Aorta (tissue), 5 donors: ENCODE results near the gene RNH1. TPM values are rescaled to one million over a fixed set of nuclear protein-coding genes. Genes with fewer than 3 reads are reported as not detected.

ENCODE experiments used
- ATAC-seq: fragments of 200-7000 bp; cut with Tn5 transposase; one replicate; pipeline ENCODE4 v1.9.1; 2022; ENCODE audit warnings: moderate library complexity; ENCODE audit not compliant: low FRiP score
- DNase-seq, 2 donors: peaks; one replicate each; pipeline ENCODE4 v3.0.0-alpha.2; 2020
- H3K27ac ChIP-seq, 2 donors: one replicate each; pipeline ENCODE4 v1.5.1; 2013; ENCODE audit warnings: low read length in 2 of 2, mild to moderate bottlenecking in 2 of 2, moderate library complexity in 2 of 2, control low read depth in 1 of 2, inconsistent platforms in 1 of 2, low read depth in 1 of 2
- H3K27me3 ChIP-seq, 2 donors: one replicate each; pipeline ENCODE4 v1.6.1; 2013; ENCODE audit warnings: control low read depth in 1 of 2, low read length in 1 of 2, mild to moderate bottlenecking in 1 of 2, moderate library complexity in 1 of 2; ENCODE audit not compliant: insufficient read depth in 2 of 2, control insufficient read depth in 1 of 2
- H3K36me3 ChIP-seq, 2 donors: one replicate each; pipeline ENCODE4 v1.6.1; 2013; ENCODE audit warnings: control low read depth in 1 of 2, low read length in 1 of 2, mild to moderate bottlenecking in 1 of 2; ENCODE audit not compliant: insufficient read depth in 2 of 2, control insufficient read depth in 1 of 2
- H3K4me1 ChIP-seq, 2 donors: one replicate each; pipeline ENCODE4 v1.6.1; 2013; ENCODE audit warnings: low read length in 2 of 2, control low read depth in 1 of 2, mild to moderate bottlenecking in 1 of 2, moderate library complexity in 1 of 2; ENCODE audit not compliant: insufficient read depth in 2 of 2, control insufficient read depth in 1 of 2
- H3K4me3 ChIP-seq, 2 donors: one replicate each; pipeline ENCODE4 v1.5.1; 2013; ENCODE audit warnings: low read length in 2 of 2, control low read depth in 1 of 2, mild to moderate bottlenecking in 1 of 2
- H3K9me3 ChIP-seq: one replicate; pipeline ENCODE4 v1.6.1; 2013; ENCODE audit warnings: mild to moderate bottlenecking, low read length; ENCODE audit not compliant: control insufficient read depth
- WGBS, 2 donors: extraction: QIAGEN DNeasy Blood & Tissue Kit; methylation state at CpG; one replicate each; pipeline ENCODE4 v1.1.7; 2013; 5-methylcytosine and 5-hydroxymethylcytosine counted together
- intact Hi-C, 2 donors: fragments of 100-400 bp; cut with DNase I; formaldehyde crosslinking; loops; one replicate each; pipeline versions ENCODE4 v1.14.2 to v1.15.0; 2022
- polyA plus RNA-seq, 2 donors: library from polyadenylated mRNA; stranded (reverse); fragments of 200-250 nt; gene quantifications; one replicate each; pipeline ENCODE4 v1.2.3, GENCODE V29; 2013
- total RNA-seq, 2 donors: library from RNA; stranded (reverse); fragmentation: NEBNext Ultra II Directional; extraction: Animal tissue kit (Norgen Biotek cat#: 25700); gene quantifications; one replicate each; pipeline ENCODE4 v1.2.1, GENCODE V29; 2021
- donor health status: healthy with polysubstance abuse.
- donor health status: Bipolar disorder and iron deficiency.
- donor health status: DM: no; HTN: no; CAD: no.
- donor health status: DM: no; HTN: no; CAD: no.
- donor health status: DM: yes; HTN: yes; CAD: no.

Gene RNH1
- total and polyA plus RNA-seq, 4 donors = 125 to 224 (median 165) TPM

DNA sequence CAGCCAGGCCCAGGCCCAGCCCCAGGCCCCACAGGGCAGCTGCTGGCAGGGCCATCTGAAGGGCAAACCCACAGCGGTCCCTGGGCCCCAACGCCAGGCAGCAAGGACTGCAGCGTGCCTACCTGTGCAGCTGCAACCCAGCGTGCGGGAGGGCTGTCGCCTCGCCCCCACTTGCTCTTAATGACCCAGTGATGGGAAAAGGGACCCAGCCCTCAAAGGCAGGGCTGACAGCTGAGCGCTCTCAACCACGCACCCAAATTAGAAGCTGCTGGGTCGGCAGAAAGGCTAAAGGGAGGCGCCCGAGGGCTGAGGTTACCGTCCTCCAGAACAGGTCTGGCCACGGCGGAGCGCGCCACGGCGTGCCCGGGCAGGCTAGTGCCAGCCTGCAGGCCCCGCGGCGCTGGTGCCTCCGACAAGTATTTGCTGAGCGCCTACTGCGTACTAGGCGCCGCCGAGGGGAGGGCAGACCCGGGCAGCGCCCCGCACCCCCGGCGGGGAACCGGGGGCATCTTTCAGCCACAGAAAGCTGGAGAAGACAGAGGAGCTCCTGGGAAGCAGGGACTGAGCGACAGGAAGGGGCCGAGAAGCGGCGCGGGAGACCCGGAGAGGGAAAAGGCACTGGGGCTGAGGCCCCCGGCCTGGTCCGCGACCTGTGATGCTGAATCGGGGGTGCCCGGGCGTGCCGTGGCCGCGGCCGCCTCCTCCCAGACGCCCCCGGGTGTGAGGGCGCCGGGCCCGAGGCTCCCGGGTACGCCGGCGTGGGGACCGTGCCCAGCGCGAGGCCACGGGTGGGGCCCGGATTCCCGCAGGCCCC, 27.6 kb upstream of the RNH1 start:
- Histone ChIP-seq H3K27me3 (no peaks in the 10 kb centered on the region), H3K4me1 (no peaks in the 10 kb centered on the region), H3K4me3 (peak overlapping the region; percentile 73 to 87), H3K9me3 (no peaks in the 10 kb centered on the region), H3K27ac (no peak overlapping the region), H3K36me3 (no peaks in the 10 kb centered on the region)
- peak; percentile 57 to 80 for DNase-seq
- ATAC-seq = no peak
- 8% methylated on average over 52 to 66 of the region's 66 CpGs for WGBS, 2 donors
- intact Hi-C loops = no loop called here

DNA sequence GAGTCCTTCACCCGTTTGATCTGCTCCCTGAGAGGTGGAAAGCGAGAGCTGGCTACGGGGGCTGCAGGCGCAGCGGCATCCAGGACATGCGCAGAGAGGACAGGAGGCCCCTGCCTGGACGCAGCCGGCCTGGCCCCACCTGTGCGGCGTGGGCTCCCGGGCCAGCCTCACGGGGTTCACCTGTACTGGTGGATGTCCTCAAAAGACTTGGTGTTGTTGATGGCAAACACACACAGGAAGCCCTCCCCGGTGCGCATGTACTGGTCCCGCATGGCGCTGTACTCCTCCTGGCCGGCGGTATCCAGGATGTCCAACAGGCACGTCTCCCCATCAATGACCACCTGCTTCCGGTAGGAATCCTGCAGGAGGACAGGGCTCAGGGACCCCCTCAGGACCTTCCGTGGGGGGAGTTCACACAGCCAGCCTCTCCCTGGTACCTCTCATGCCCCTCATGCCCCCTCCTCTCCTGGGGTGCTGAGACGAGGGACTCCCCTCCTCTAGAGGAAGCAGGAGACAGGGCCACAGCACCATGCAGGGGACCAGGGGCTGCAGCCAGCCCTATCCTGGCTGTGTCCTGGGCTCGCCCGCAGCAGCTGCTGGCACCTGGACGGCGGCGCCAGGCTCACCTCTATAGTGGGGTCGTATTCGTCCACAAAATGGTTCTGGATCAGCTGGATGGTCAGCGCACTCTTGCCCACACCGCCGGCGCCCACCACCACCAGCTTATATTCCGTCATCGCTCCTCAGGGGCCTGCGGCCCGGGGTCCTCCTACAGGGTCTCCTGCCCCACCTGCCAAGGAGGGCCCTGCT, 26.7 kb upstream of the RNH1 start:
- ATAC-seq (no peak), DNase-seq (peak in 1 of 2 donors; percentile 77)
- WGBS, 2 donors = 94 to 98% methylated on average over 37 of the region's 37 CpGs
- H3K36me3 ChIP-seq = no peaks in the 10 kb centered on the region
- no peak overlapping the region for H3K4me3 ChIP-seq
- no peaks in the 10 kb centered on the region for H3K27me3 ChIP-seq
- no peak overlapping the region for H3K27ac ChIP-seq
- no peaks in the 10 kb centered on the region for H3K4me1 ChIP-seq
- intact Hi-C loops = no loop called here
- no peaks in the 10 kb centered on the region for H3K9me3 ChIP-seq

DNA sequence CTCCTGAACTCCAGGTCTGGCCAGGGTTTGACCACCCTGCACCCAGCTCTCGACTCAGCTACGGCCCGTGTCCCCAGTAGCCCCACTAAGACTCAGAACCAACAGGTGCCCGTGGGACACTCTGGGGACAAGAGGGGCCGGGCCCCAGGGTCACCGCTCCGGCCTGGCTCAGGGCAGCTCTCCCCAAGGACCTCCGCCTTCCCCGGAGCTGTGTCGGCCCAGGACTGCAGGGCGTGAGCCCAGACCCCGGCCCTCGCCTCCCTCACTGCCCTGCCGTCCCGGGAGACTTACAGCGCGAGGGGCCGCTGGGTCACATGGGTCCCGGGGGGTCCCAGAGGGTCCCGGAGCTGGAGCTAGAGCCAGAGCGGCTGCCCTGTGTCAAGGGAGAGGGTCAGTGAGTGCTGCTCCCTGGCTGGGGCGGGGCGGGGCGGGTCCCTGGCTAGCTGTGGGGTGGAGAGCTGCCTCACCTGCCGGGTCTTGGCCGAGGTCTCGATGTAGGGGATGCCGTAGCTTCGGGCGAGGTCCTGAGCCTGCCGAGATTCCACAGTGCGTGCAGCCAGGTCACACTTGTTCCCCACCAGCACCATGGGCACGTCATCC, 26.0 kb upstream of the RNH1 start:
- H3K27ac ChIP-seq = no peak overlapping the region
- intact Hi-C loops = no loop called here
- DNase-seq (peak; percentile 49 to 71), ATAC-seq (no peak)
- WGBS, 2 donors = 93 to 95% methylated on average over 33 of the region's 33 CpGs
- no peaks in the 10 kb centered on the region for H3K27me3 ChIP-seq
- H3K36me3 ChIP-seq = no peaks in the 10 kb centered on the region
- H3K4me1 ChIP-seq = no peaks in the 10 kb centered on the region
- no peaks in the 10 kb centered on the region for H3K9me3 ChIP-seq
- no peak overlapping the region for H3K4me3 ChIP-seq

DNA sequence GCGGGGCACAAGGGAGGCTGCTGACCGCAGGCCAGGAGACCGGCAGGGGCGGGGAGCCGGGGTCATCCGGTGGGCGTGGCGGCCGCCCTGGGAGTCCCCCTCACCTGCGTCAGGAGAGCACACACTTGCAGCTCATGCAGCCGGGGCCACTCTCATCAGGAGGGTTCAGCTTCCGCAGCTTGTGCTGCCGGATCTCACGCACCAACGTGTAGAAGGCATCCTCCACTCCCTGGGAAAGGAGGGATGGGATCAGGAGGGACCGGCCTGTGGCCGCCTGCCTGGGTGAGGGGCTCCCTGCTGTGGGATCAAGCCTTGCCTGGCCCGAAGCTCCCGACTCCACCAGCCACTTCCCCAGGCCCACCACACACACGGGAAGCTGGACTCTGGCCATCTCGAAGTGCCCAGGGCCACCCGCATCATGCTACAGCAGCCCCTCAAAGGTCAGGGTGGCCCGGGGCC, 25.5 kb upstream of the RNH1 start:
- Histone ChIP-seq H3K4me3 (no peak overlapping the region), H3K27me3 (no peaks in the 10 kb centered on the region), H3K36me3 (no peaks in the 10 kb centered on the region), H3K4me1 (no peaks in the 10 kb centered on the region), H3K9me3 (no peaks in the 10 kb centered on the region), H3K27ac (no peak overlapping the region)
- intact Hi-C loops = no loop called here
- 90 to 91% methylated on average over 23 of the region's 23 CpGs for WGBS, 2 donors
- DNase-seq = peak in 1 of 2 donors; percentile 76
- ATAC-seq = no peak

DNA sequence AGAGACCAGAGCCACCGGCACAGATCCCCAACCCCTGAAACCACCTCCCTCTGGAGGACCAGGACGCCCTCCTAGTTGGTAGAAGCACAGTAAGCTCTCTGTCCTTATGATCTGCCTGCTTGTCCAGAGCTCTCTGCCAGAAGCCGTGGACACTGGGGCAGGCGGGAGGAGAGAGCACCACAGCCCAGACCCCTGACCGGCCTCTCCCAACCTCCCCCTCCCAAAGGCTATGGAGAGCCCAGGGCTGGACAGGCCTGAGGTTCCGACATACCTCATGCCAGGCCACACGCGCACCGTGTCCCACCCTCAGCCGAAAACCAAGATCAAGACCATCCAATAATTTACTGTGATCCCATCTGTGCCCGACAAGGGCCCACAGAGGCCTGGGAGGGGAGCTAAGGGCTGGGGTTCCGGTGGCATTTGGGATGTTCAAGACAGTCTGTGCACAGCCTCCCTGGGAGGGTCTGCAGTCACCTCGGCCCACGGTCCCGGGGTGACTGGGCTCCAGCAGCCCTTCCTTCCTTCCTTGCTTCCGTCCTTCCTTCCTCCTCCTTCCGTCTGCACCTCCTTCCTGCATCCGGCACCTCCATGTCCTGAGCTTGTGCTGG, 25.0 kb upstream of the RNH1 start:
- ATAC-seq (no peak), DNase-seq (peak in 1 of 2 donors; percentile 63)
- Histone ChIP-seq H3K27me3 (no peaks in the 10 kb centered on the region), H3K9me3 (no peaks in the 10 kb centered on the region), H3K4me3 (no peak overlapping the region), H3K36me3 (no peaks in the 10 kb centered on the region), H3K4me1 (no peaks in the 10 kb centered on the region), H3K27ac (no peak overlapping the region)
- intact Hi-C loops = no loop called here
- WGBS, 2 donors = 87 to 91% methylated on average over 18 of the region's 18 CpGs

DNA sequence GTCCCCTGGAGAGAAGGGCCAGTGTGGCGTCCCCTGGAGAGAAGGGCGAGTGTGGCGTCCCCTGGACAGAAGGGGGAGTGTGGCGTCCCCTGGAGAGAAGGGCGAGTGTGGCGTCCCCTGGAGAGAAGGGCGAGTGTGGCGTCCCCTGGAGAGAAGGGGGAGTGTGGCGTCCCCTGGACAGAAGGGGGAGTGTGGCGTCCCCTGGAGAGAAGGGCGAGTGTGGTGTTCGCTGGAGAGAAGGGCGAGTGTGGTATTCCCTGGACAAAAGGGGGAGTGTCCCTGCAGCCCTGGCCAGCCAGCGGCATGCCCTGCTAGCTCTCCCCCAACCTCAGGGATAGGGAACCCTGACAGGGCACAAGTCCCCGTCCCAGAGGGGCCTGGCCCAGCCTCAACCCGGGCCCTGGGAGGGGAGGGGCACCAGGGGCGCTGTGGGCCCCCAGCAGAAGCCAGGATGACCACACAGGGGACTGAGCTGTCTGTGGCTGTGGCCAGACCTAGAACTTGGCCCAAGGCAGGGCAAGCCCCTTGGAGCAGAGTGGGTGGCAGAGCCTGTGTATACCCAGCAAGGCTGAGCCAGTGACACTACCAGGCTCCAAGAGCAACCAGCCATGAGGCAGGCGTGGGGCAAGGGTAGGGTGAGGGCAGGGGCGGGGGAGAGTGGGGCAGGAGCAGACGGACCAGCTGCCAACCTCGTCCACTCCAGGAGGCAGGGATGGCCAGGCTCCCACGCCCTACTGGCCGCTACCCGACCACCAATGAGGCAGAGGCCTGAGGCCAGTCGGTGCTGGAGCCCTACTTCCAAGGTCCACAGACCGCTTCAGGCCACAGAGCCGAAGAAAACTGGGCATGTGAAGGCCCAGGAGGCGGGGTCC, 24.2 kb upstream of the RNH1 start:
- DNase-seq (peak in 1 of 2 donors; percentile 72), ATAC-seq (no peak)
- no peaks in the 10 kb centered on the region for H3K4me1 ChIP-seq
- intact Hi-C loops = no loop called here
- no peaks in the 10 kb centered on the region for H3K36me3 ChIP-seq
- H3K27me3 ChIP-seq = no peaks in the 10 kb centered on the region
- no peak overlapping the region for H3K4me3 ChIP-seq
- no peak overlapping the region for H3K27ac ChIP-seq
- WGBS, 2 donors = 86 to 88% methylated on average over 25 to 28 of the region's 28 CpGs
- H3K9me3 ChIP-seq = no peaks in the 10 kb centered on the region

DNA sequence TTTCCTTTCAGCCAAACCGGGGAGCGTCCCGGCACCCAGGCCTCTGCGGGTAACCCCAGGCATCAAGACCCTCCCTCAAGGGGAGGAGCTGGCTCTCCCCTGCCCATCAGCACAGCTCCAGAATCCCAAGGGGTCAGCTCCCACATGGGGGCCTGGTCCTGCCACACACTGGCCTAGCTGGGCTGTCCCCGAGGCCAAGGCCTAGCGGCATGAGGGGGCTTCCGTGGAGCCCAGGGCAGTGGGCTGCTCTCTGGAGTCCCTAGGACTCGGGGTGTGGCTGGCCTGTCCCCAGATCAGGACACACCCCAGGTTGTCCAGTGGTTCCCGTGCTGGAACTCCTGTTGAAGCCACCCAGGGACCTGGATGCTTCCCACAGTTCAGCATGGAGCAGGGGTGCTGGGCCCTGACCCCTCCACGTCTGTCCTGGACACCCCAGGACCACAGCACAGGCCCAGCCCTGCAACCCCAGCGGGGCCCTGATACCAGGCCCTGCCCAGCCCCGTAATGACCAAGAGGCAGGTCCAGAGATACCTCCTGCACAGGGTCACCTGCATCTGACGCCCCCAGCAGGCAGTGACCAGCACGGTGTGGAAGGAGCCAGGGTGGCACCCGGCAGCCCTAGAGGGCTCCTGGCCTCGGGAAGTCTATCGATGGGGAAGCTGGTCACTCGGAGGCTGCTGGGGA, 22.8 kb upstream of the RNH1 start:
- ATAC-seq = no peak
- WGBS, 2 donors = 70 to 72% methylated on average over 18 of the region's 18 CpGs
- intact Hi-C loops = no loop called here
- no peak overlapping the region for H3K4me3 ChIP-seq
- peak in 1 of 2 donors; percentile 66 for DNase-seq
- no peaks in the 10 kb centered on the region for H3K36me3 ChIP-seq
- no peak overlapping the region for H3K27ac ChIP-seq
- H3K4me1 ChIP-seq = no peaks in the 10 kb centered on the region
- no peaks in the 10 kb centered on the region for H3K27me3 ChIP-seq
- no peaks in the 10 kb centered on the region for H3K9me3 ChIP-seq
